Activated CD4-positive, alpha-beta memory T cell treated with anti-CD3 and anti-CD28 coated beads, Interleukin-2, amount 10 ng/mL, durations not matched to agents 7 days and 5 days (primary cell): ENCODE data around the gene PIGC. TPM values are rescaled to one million over a fixed set of nuclear protein-coding genes. Genes with fewer than 3 reads are reported as not detected.
"Not testable (repeated sequence)": the region's sequence is repeated elsewhere in the genome, so short reads cannot be mapped to it uniquely, and the experiment has no call there.

Experiments used
- CTCF ChIA-PET: fragments of 350-600 bp; sonication (Branson Sonifier 250); formaldehyde crosslinking; loops from one replicate; lab custom pipeline; 2021; ENCODE audit warnings: antibody characterized with exemption, inconsistent platforms; lab: Charles Lee
- POLR2A ChIA-PET: fragments of 350-600 bp; sonication (Branson Sonifier 250); formaldehyde crosslinking; loops from one replicate; lab custom pipeline; 2021; ENCODE audit warnings: antibody characterized with exemption; lab: Charles Lee
- DNase-seq: peaks from one replicate; pipeline ENCODE4 v3.0.0-alpha.2; 2020
- H3K27ac Mint-ChIP-seq: one replicate; pipeline ENCODE4 v1.8.0; 2021; ENCODE audit warnings: mild to moderate bottlenecking, mixed read lengths
- H3K27me3 Mint-ChIP-seq: one replicate; pipeline ENCODE4 v1.8.0; 2021; ENCODE audit warnings: mixed read lengths
- H3K36me3 Mint-ChIP-seq: one replicate; pipeline ENCODE4 v1.8.0; 2021; ENCODE audit warnings: low read depth, mixed read lengths
- H3K4me1 Mint-ChIP-seq: one replicate; pipeline ENCODE4 v1.8.0; 2021; ENCODE audit warnings: mixed read lengths
- H3K4me3 Mint-ChIP-seq: one replicate; pipeline ENCODE4 v1.8.0; 2021; ENCODE audit warnings: mild to moderate bottlenecking, mixed read lengths
- H3K9me3 Mint-ChIP-seq: one replicate; pipeline ENCODE4 v1.8.0; 2021; ENCODE audit warnings: mixed read lengths
- total RNA-seq, 2 experiments: library from RNA; stranded (reverse); gene quantifications; one replicate each; pipeline ENCODE4 v1.2.3, GENCODE V29; 2021

The PIGC gene
- total RNA-seq, 2 experiments from 2014 or later, result 24.5 to 26.2 TPM

- Mint-ChIP-seq H3K36me3 (peaks cover 26% of the 10 kb centered on the region), H3K9me3 (no peaks in the 10 kb centered on the region), H3K4me3 (peak overlapping the region; percentile 90), H3K4me1 (peaks cover 28% of the 10 kb centered on the region), H3K27ac (peak overlapping the region; percentile 80), H3K27me3 (no peaks in the 10 kb centered on the region)
- ChIA-PET CTCF (interaction anchor here (0.7 to 2.5 kb wide), 17 partner anchors 8 to 454 kb away, joined by 3 to 16 read pairs (median 3); no protein-coding TSS in a partner anchor), POLR2A (interaction anchor here (0.6 to 1.6 kb wide), 6 partner anchors 12 to 957 kb away, joined by 3 to 6 read pairs (median 3); partner anchors contain the start of genes PRRC2C and SUCO)
- DNase-seq, result no peak
Measured at GRCh38 chr1:172442843-172443565, 865 bp downstream of the PIGC start.

- no peaks in the 10 kb centered on the region for H3K9me3 Mint-ChIP-seq
- POLR2A ChIA-PET, result interaction anchor here (1.3 to 1.6 kb wide), 2 partner anchors 11 to 660 kb away, joined by 4 to 6 read pairs; no protein-coding TSS in a partner anchor
- no peak overlapping the region for H3K27ac Mint-ChIP-seq
Measured at GRCh38 chr1:172442404-172442803, 1.5 kb downstream of the PIGC start.

DNA sequence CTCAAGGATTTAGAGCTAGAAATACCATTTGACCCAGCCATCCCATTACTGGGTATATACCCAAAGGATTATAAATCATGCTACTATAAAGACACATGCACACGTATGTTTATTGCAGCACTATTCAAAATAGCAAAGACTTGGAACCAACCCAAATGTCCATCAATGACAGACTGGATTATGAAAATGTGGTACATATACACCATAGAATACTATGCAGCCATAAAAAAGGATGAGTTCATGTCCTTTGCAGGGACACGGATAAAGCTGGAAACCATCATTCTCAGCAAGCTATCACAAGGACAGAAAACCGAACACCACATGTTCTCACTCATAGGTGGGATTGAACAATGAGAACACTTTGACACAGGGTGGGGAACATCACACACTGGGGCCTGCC, 6.7 kb downstream of the PIGC start:
- DNase-seq, H3K4me3 Mint-ChIP-seq, H3K27me3 Mint-ChIP-seq, CTCF ChIA-PET, H3K27ac Mint-ChIP-seq, H3K9me3 Mint-ChIP-seq, POLR2A ChIA-PET: not testable (repeated sequence)
- Mint-ChIP-seq H3K36me3 (peaks cover 38% of the 10 kb centered on the region), H3K4me1 (peaks cover 13% of the 10 kb centered on the region)

More at GRCh38 chr1:172442404-172442803, 1.5 kb downstream of the PIGC start:
- peaks cover 29% of the 10 kb centered on the region for H3K36me3 Mint-ChIP-seq
- peaks cover 28% of the 10 kb centered on the region for H3K4me1 Mint-ChIP-seq
- no peak overlapping the region for H3K4me3 Mint-ChIP-seq
- no peak for DNase-seq
- CTCF ChIA-PET, result interaction anchor here (1.1 to 2.3 kb wide), 5 partner anchors 13 to 352 kb away, joined by 4 to 9 read pairs (median 5); no protein-coding TSS in a partner anchor
- H3K27me3 Mint-ChIP-seq, result no peaks in the 10 kb centered on the region

DNA sequence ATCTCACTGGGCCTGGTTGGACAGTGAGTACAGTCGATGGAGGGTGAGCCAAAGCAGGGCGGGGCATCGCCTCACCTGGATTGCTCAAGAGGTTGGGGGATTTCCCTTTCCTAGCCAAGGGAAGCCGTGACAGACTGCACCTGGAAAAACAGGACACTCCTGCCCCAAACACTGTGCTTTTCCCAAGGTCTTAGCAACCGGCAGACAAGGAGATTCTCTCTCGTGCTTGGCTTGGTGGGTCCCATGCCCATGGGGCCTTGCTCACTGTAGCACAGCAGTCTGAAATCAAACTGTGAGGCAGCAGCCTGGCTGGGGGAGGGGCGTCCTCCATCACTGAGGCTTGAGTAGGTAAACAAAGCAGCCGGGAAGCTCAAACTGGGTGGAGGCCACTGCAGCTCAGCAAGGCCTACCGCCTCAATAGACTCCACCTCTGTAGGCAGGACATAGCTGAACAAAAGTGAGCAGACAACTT, 12.1 kb downstream of the PIGC start:
- peaks cover 13% of the 10 kb centered on the region for H3K36me3 Mint-ChIP-seq
- no peaks in the 10 kb centered on the region for H3K9me3 Mint-ChIP-seq
- no peaks in the 10 kb centered on the region for H3K27me3 Mint-ChIP-seq
- no peak overlapping the region for H3K27ac Mint-ChIP-seq
- no peak for DNase-seq
- H3K4me1 Mint-ChIP-seq, result peaks cover 19% of the 10 kb centered on the region
- POLR2A ChIA-PET, result interaction anchor here (1.4 kb wide), 1 partner anchor 11 kb away, joined by 6 read pairs; no protein-coding TSS in a partner anchor
- no peak overlapping the region for H3K4me3 Mint-ChIP-seq
- CTCF ChIA-PET, result interaction anchor here (1.5 to 2.6 kb wide), 3 partner anchors 12 to 293 kb away, joined by 3 to 11 read pairs (median 5); partner anchors contain the start of gene PIGC

- H3K27me3 Mint-ChIP-seq, result no peaks in the 10 kb centered on the region
- H3K9me3 Mint-ChIP-seq, result no peaks in the 10 kb centered on the region
- no peak for DNase-seq
- no peak overlapping the region for H3K4me3 Mint-ChIP-seq
- H3K36me3 Mint-ChIP-seq, result peaks cover 13% of the 10 kb centered on the region
- ChIA-PET POLR2A (interaction anchor here (1.4 kb wide), 1 partner anchor 12 kb away, joined by 6 read pairs; no protein-coding TSS in a partner anchor), CTCF (interaction anchor here (1.3 to 2.6 kb wide), 3 partner anchors 13 to 443 kb away, joined by 3 to 11 read pairs (median 3); partner anchors contain the start of gene PIGC)
- H3K4me1 Mint-ChIP-seq, result peaks cover 19% of the 10 kb centered on the region
- no peak overlapping the region for H3K27ac Mint-ChIP-seq
Measured at GRCh38 chr1:172431204-172431603, 12.7 kb downstream of the PIGC start.

GRCh38 chr1:172430128-172430454, 13.8 kb downstream of the PIGC start:
- POLR2A ChIA-PET, result interaction anchor here (1.2 kb wide), 1 partner anchor 15 kb away, joined by 3 read pairs; no protein-coding TSS in a partner anchor
- H3K4me1 Mint-ChIP-seq, result peaks cover 19% of the 10 kb centered on the region

GRCh38 chr1:172429331-172430127, 14.3 kb downstream of the PIGC start:
- no peak overlapping the region for H3K27ac Mint-ChIP-seq

More at GRCh38 chr1:172430128-172430454, 13.8 kb downstream of the PIGC start:
- no peak for DNase-seq
- Mint-ChIP-seq H3K27ac (no peak overlapping the region), H3K27me3 (no peaks in the 10 kb centered on the region), H3K4me3 (no peak overlapping the region), H3K36me3 (peaks cover 6% of the 10 kb centered on the region), H3K9me3 (no peaks in the 10 kb centered on the region)
- CTCF ChIA-PET, result interaction anchor here (0.9 to 1.3 kb wide), 3 partner anchors 13 to 444 kb away, joined by 3 to 7 read pairs (median 4); no protein-coding TSS in a partner anchor

DNA sequence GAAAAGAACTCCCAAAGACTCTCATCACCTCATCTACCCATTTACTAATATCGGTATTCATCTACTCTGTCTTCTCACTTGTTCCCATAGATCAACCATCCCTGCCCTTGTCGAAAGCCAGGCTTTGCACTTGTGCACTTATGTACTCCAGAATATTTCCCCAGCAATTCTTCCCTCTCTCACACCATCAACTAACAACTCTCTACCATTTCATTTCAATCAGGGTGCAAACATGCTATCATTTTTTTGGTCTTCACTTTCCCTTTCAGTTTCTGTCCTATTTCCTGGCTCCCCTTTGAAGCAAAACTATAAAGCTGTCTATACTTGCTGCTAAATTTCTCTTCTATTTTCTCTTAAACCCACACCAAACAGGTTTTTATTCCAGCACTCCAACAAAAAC, 16.7 kb downstream of the PIGC start:
- ChIA-PET POLR2A (no interaction called here), CTCF (interaction anchor here (1.0 to 2.1 kb wide), 3 partner anchors 16 to 425 kb away, joined by 3 to 8 read pairs (median 3); partner anchors contain the start of gene PIGC)
- Mint-ChIP-seq H3K27ac (no peak overlapping the region), H3K36me3 (no peaks in the 10 kb centered on the region), H3K4me3 (no peak overlapping the region), H3K4me1 (peaks cover 19% of the 10 kb centered on the region), H3K9me3 (no peaks in the 10 kb centered on the region), H3K27me3 (no peaks in the 10 kb centered on the region)
- no peak for DNase-seq

More at GRCh38 chr1:172429331-172430127, 14.3 kb downstream of the PIGC start:
- Mint-ChIP-seq H3K36me3 (peaks cover 5% of the 10 kb centered on the region), H3K27me3 (no peaks in the 10 kb centered on the region), H3K4me1 (peaks cover 19% of the 10 kb centered on the region), H3K9me3 (no peaks in the 10 kb centered on the region), H3K4me3 (no peak overlapping the region)
- peak; percentile 45 for DNase-seq
- ChIA-PET POLR2A (interaction anchor here (1.2 kb wide), 1 partner anchor 15 kb away, joined by 3 read pairs; no protein-coding TSS in a partner anchor), CTCF (interaction anchor here (0.6 to 2.1 kb wide), 5 partner anchors 13 to 630 kb away, joined by 3 to 8 read pairs (median 4); no protein-coding TSS in a partner anchor)

- Mint-ChIP-seq H3K36me3 (no peaks in the 10 kb centered on the region), H3K27ac (no peak overlapping the region), H3K4me3 (no peak overlapping the region), H3K27me3 (no peaks in the 10 kb centered on the region), H3K9me3 (no peaks in the 10 kb centered on the region), H3K4me1 (peaks cover 7% of the 10 kb centered on the region)
- CTCF ChIA-PET, result interaction anchor here (1.5 to 1.6 kb wide), 2 partner anchors 9 to 14 kb away, joined by 3 to 5 read pairs; no protein-coding TSS in a partner anchor
- DNase-seq, result no peak
- POLR2A ChIA-PET, result no interaction called here
Measured at GRCh38 chr1:172425339-172425738, 18.5 kb downstream of the PIGC start.

- no peaks in the 10 kb centered on the region for H3K36me3 Mint-ChIP-seq
Measured at GRCh38 chr1:172423336-172423735, 20.5 kb downstream of the PIGC start.

GRCh38 chr1:172421974-172422604, 21.8 kb downstream of the PIGC start:
- CTCF ChIA-PET, result no interaction called here
- Mint-ChIP-seq H3K4me3 (no peak overlapping the region), H3K36me3 (no peaks in the 10 kb centered on the region), H3K9me3 (no peaks in the 10 kb centered on the region), H3K27me3 (no peaks in the 10 kb centered on the region), H3K27ac (no peak overlapping the region), H3K4me1 (no peaks in the 10 kb centered on the region)
- no peak for DNase-seq
- POLR2A ChIA-PET, result interaction anchor here (1.1 kb wide), 1 partner anchor 21 kb away, joined by 3 read pairs; no protein-coding TSS in a partner anchor

More at GRCh38 chr1:172423336-172423735, 20.5 kb downstream of the PIGC start:
- H3K9me3 Mint-ChIP-seq, result no peaks in the 10 kb centered on the region
- no peak for DNase-seq
- CTCF ChIA-PET, result no interaction called here
- H3K27ac Mint-ChIP-seq, result no peak overlapping the region
- no peaks in the 10 kb centered on the region for H3K27me3 Mint-ChIP-seq
- no peak overlapping the region for H3K4me3 Mint-ChIP-seq
- H3K4me1 Mint-ChIP-seq, result no peaks in the 10 kb centered on the region
- POLR2A ChIA-PET, result interaction anchor here (1.1 kb wide), 1 partner anchor 20 kb away, joined by 3 read pairs; the partner anchor contains the start of gene PIGC

DNA sequence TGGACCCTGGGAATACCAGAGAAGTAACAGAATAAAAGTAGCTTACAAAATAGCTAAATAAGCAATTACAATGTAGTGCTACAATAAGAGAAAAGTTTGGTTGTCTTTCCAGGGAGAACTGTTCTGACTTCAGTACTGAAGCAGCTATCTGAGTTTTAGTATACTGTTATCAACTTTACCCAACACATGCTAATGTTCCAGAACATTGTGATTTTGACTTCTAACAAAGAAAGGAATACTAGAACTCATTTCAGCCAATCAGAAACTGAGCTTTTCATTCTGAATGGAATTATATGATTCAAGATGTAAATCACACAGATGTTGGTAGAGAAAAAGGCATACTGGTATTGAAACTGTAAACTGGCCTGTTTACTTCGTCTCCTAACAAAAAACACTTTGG, 23.5 kb downstream of the PIGC start, which contains the start of gene C1orf105:
Gene C1orf105, plus strand, starts transcription at position 301 of the 400 bp plus-strand sequence. CDS start 201 bp downstream, outside the sequence.
- no peaks in the 10 kb centered on the region for H3K36me3 Mint-ChIP-seq
- H3K27me3 Mint-ChIP-seq, result no peaks in the 10 kb centered on the region
- no peak within 1 kb of the TSS for H3K4me3 Mint-ChIP-seq
- no peak within 1 kb of the TSS for H3K27ac Mint-ChIP-seq
- DNase-seq, result no peak
- no peaks in the 10 kb centered on the region for H3K9me3 Mint-ChIP-seq
- CTCF ChIA-PET, result no interaction called here
- H3K4me1 Mint-ChIP-seq, result no peaks in the 10 kb centered on the region
- POLR2A ChIA-PET, result no interaction called here
